ENCODE results near the gene NUP210L. TPM values are rescaled to one million over a fixed set of nuclear protein-coding genes. Genes with fewer than 3 reads are reported as not detected.

Gene NUP210L
- total RNA-seq, 4 donors from 2014 or later = not detected

GRCh38 chr1:153973525-153973924 is 181.3 kb downstream of the NUP210L start:
- H3K27ac ChIP-seq = no peak overlapping the region
- H3K36me3 ChIP-seq = peaks cover 0 to 20% (median 9%) of the 10 kb centered on the region in 4 donors
- WGBS, 2 donors (ENCODE audit: low coverage in 1 of 2) = 87 to 92% methylated on average over 3 to 7 of the region's 7 CpGs
- H3K4me1 ChIP-seq = peaks cover 8 to 24% (median 17%) of the 10 kb centered on the region in 4 donors
- no peak overlapping the region for H3K4me3 ChIP-seq
- H3K9me3 ChIP-seq = no peaks in the 10 kb centered on the region
- TF ChIP-seq POLR2A (IDR thresholded peaks at IDR 0.05) (no peak), POLR2AphosphoS5 (IDR thresholded peaks at IDR 0.05) (no peak), EP300 (IDR thresholded peaks at IDR 0.05; ENCODE audit: low read depth) (no peak), CTCF (IDR thresholded peaks at IDR 0.05) (no peak)
- no peaks in the 10 kb centered on the region for H3K27me3 ChIP-seq
- in situ Hi-C loops (cut with MboI; ENCODE audit: low pct_ligation_motif_present in 1 of 4, low pct_unique_long_range_greater_than_20kb in 1 of 4, low sequenced_read_pairs in 3 of 4) = loop anchor here in 1 of 4 donors (25.0 kb wide), 1 partner anchor 311 kb away; the partner anchor contains the start of genes ILF2 and SNAPIN
- intact Hi-C loops (cut with DNase I; ENCODE audit: low total_unique reads) = no loop called here
- DNase-seq = no peak

GRCh38 chr1:153973071-153973470 is 181.8 kb downstream of the NUP210L start:
- H3K4me3 ChIP-seq = no peak overlapping the region
- 94% methylated on average over 3 of the region's 3 CpGs; no CpG with 5 or more reads in 1 of the 2 donors for WGBS, 2 donors (ENCODE audit: low coverage in 1 of 2)
- H3K9me3 ChIP-seq = no peaks in the 10 kb centered on the region
- TF ChIP-seq CTCF (IDR thresholded peaks at IDR 0.05) (no peak), EP300 (IDR thresholded peaks at IDR 0.05; ENCODE audit: low read depth) (no peak), POLR2A (IDR thresholded peaks at IDR 0.05) (no peak), POLR2AphosphoS5 (IDR thresholded peaks at IDR 0.05) (no peak)
- no peaks in the 10 kb centered on the region for H3K27me3 ChIP-seq
- in situ Hi-C loops (cut with MboI; ENCODE audit: low pct_ligation_motif_present in 1 of 4, low pct_unique_long_range_greater_than_20kb in 1 of 4, low sequenced_read_pairs in 3 of 4) = loop anchor here in 1 of 4 donors (25.0 kb wide), 1 partner anchor 311 kb away; the partner anchor contains the start of genes ILF2 and SNAPIN
- intact Hi-C loops (cut with DNase I; ENCODE audit: low total_unique reads) = no loop called here
- DNase-seq = no peak
- peaks cover 8 to 24% (median 15%) of the 10 kb centered on the region in 4 donors for H3K4me1 ChIP-seq
- no peak overlapping the region for H3K27ac ChIP-seq
- H3K36me3 ChIP-seq = peaks cover 0 to 20% (median 9%) of the 10 kb centered on the region in 4 donors

GRCh38 chr1:153970346-153970745 is 184.5 kb downstream of the NUP210L start:
- Histone ChIP-seq H3K27ac (no peak overlapping the region), H3K4me1 (peaks cover 9 to 26% (median 17%) of the 10 kb centered on the region in 4 donors), H3K27me3 (no peaks in the 10 kb centered on the region), H3K9me3 (no peaks in the 10 kb centered on the region), H3K36me3 (peaks cover 0 to 14% (median 6%) of the 10 kb centered on the region in 4 donors), H3K4me3 (no peak overlapping the region)
- intact Hi-C loops (cut with DNase I; ENCODE audit: low total_unique reads) (no loop called here), in situ Hi-C loops (cut with MboI; ENCODE audit: low pct_ligation_motif_present in 1 of 4, low pct_unique_long_range_greater_than_20kb in 1 of 4, low sequenced_read_pairs in 3 of 4) (loop anchor here in 1 of 4 donors (25.0 kb wide), 1 partner anchor 308 kb away; the partner anchor contains the start of genes ILF2 and SNAPIN)
- no peak for DNase-seq
- WGBS, 2 donors (ENCODE audit: low coverage in 1 of 2) = 83 to 89% methylated on average over 2 of the region's 2 CpGs
- TF ChIP-seq POLR2A (IDR thresholded peaks at IDR 0.05) = no peak
- TF ChIP-seq POLR2AphosphoS5 (IDR thresholded peaks at IDR 0.05) = no peak
- no peak for TF ChIP-seq EP300 (IDR thresholded peaks at IDR 0.05; ENCODE audit: low read depth)
- no peak for TF ChIP-seq CTCF (IDR thresholded peaks at IDR 0.05)

- Histone ChIP-seq H3K4me3 (no peak overlapping the region), H3K27ac (no peak overlapping the region)
- intact Hi-C loops (cut with DNase I; ENCODE audit: low total_unique reads) = no loop called here
Observed at GRCh38 chr1:153968972-153969371, 185.9 kb downstream of the NUP210L start.

More at GRCh38 chr1:153968972-153969371, 185.9 kb downstream of the NUP210L start:
- no peaks in the 10 kb centered on the region for H3K27me3 ChIP-seq
- 80 to 87% methylated on average over 1 to 2 of the region's 2 CpGs for WGBS, 2 donors (ENCODE audit: low coverage in 1 of 2)
- H3K4me1 ChIP-seq = peaks cover 11 to 35% (median 25%) of the 10 kb centered on the region in 4 donors
- no peak for TF ChIP-seq POLR2A (IDR thresholded peaks at IDR 0.05)
- TF ChIP-seq POLR2AphosphoS5 (IDR thresholded peaks at IDR 0.05) = no peak
- TF ChIP-seq CTCF (IDR thresholded peaks at IDR 0.05) = no peak
- no peak for TF ChIP-seq EP300 (IDR thresholded peaks at IDR 0.05; ENCODE audit: low read depth)
- no peak for DNase-seq
- no peaks in the 10 kb centered on the region for H3K9me3 ChIP-seq
- H3K36me3 ChIP-seq = peaks cover 0 to under 1% (median 0%) of the 10 kb centered on the region in 4 donors
- in situ Hi-C loops (cut with MboI; ENCODE audit: low pct_ligation_motif_present in 1 of 4, low pct_unique_long_range_greater_than_20kb in 1 of 4, low sequenced_read_pairs in 3 of 4) = loop anchor here in 1 of 4 donors (25.0 kb wide), 1 partner anchor 307 kb away; the partner anchor contains the start of genes ILF2 and SNAPIN
